ENCODE measurements around the gene ENTPD2.
A peak's percentile ranks its signal among the peaks of the same experiment; 100 is the strongest.

The ENTPD2 gene

DNA sequence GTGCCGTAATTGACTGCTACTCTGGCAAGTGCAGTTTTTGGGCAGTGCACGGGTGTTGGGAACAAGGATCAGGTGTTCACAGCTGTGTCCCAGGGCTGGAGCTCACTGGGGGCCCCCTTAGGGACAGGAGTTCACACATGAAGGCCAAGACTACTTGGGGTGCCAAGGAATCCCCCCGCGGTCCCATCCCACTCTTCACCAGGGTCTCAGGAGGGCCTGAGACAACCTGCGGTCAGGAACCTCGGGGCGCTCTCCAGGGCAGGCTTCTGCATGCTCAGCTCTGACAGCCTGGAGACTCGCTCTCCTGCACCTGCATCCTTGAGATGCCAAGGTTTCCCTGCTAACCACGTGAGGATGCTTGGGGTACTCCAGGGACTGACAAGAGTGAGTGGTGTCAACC lies 30.7 kb upstream of the ENTPD2 start:
- TF ChIP-seq, protein P1, sequence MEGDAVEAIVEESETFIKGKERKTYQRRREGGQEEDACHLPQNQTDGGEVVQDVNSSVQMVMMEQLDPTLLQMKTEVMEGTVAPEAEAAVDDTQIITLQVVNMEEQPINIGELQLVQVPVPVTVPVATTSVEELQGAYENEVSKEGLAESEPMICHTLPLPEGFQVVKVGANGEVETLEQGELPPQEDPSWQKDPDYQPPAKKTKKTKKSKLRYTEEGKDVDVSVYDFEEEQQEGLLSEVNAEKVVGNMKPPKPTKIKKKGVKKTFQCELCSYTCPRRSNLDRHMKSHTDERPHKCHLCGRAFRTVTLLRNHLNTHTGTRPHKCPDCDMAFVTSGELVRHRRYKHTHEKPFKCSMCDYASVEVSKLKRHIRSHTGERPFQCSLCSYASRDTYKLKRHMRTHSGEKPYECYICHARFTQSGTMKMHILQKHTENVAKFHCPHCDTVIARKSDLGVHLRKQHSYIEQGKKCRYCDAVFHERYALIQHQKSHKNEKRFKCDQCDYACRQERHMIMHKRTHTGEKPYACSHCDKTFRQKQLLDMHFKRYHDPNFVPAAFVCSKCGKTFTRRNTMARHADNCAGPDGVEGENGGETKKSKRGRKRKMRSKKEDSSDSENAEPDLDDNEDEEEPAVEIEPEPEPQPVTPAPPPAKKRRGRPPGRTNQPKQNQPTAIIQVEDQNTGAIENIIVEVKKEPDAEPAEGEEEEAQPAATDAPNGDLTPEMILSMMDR (IDR thresholded peaks at IDR 0.05; ENCODE audit: insufficient read depth, low read depth, low read length, missing control alignments): no peak
- H3K4me3 ChIP-seq (ENCODE audit: low read depth, low read length): no peak overlapping the region
- DNase-seq (ENCODE audit: low read depth): no peak

GRCh38 chr9:137083394-137084004 lies 29.6 kb upstream of the ENTPD2 start:
- peak; percentile 73 for DNase-seq (ENCODE audit: low read depth)
- TF ChIP-seq, protein P1 (IDR thresholded peaks at IDR 0.05; ENCODE audit: insufficient read depth, low read depth, low read length, missing control alignments): no peak
- H3K4me3 ChIP-seq (ENCODE audit: low read depth, low read length): no peak overlapping the region

DNA sequence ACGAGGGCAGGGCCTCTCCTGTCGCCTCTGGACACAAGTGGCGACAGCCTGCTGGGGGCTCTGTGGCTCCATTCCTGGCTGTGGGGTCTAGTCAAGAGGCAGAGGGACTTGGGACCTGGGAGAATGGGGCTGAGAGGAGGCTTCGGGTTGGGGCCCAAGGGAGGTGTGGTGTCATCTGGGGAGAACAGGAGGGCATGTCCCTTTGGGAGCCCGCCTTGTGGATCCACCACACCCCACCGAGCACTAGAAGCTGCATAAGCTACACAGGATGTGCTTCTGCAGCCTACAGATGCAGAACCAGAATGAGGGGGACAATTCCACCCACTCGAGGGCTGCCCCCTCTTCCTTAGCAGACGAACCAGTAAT lies 29.0 kb upstream of the ENTPD2 start:
- no peak for DNase-seq (ENCODE audit: low read depth)
- H3K4me3 ChIP-seq (ENCODE audit: low read depth, low read length): no peak overlapping the region
- TF ChIP-seq, protein P1 (IDR thresholded peaks at IDR 0.05; ENCODE audit: insufficient read depth, low read depth, low read length, missing control alignments): no peak

GRCh38 chr9:137082222-137082924 lies 28.5 kb upstream of the ENTPD2 start:
- DNase-seq (ENCODE audit: low read depth): no peak
- H3K4me3 ChIP-seq (ENCODE audit: low read depth, low read length): no peak overlapping the region
- TF ChIP-seq, protein P1 (IDR thresholded peaks at IDR 0.05; ENCODE audit: insufficient read depth, low read depth, low read length, missing control alignments): no peak

- no peak for DNase-seq (ENCODE audit: low read depth)
- no peak overlapping the region for H3K4me3 ChIP-seq (ENCODE audit: low read depth, low read length)
- TF ChIP-seq, protein P1 (IDR thresholded peaks at IDR 0.05; ENCODE audit: insufficient read depth, low read depth, low read length, missing control alignments): no peak
These were observed 26.6 kb upstream of the ENTPD2 start for GRCh38 chr9:137080260-137081122.

GRCh38 chr9:137079401-137079787 lies 25.5 kb upstream of the ENTPD2 start:
- DNase-seq (ENCODE audit: low read depth): no peak
- TF ChIP-seq, protein P1 (IDR thresholded peaks at IDR 0.05; ENCODE audit: insufficient read depth, low read depth, low read length, missing control alignments): no peak
- no peak overlapping the region for H3K4me3 ChIP-seq (ENCODE audit: low read depth, low read length)

Data from GM12865 (cell line).